ENCODE results near the gene OR13C5. TPM values are rescaled to one million over a fixed set of nuclear protein-coding genes. Genes with fewer than 3 reads are reported as not detected.
"Not testable (repeated sequence)": the region's sequence is repeated elsewhere in the genome, so short reads cannot be mapped to it uniquely, and the experiment has no call there.

The OR13C5 gene
- not detected in 2 replicates for total RNA-seq

- not testable (repeated sequence) for DNase-seq (ENCODE audit: extremely low read depth, low read depth, low spot score)
Observed at GRCh38 chr9:104599313-104599712, at the start of gene OR13C5. OR13C5 (minus strand) TSS chr9:104599413; CDS start chr9:104599413, 0 bp downstream.

GRCh38 chr9:104635456-104635855, 36.2 kb upstream of the OR13C5 start:
- DNase-seq (ENCODE audit: extremely low read depth, low read depth, low spot score), result no peak

GRCh38 chr9:104633976-104634520, 34.8 kb upstream of the OR13C5 start:
- DNase-seq (ENCODE audit: extremely low read depth, low read depth, low spot score), result no peak

- not testable (repeated sequence) for DNase-seq (ENCODE audit: extremely low read depth, low read depth, low spot score)
Observed at GRCh38 chr9:104625964-104626363, 26.8 kb upstream of the OR13C5 start.

- DNase-seq (ENCODE audit: extremely low read depth, low read depth, low spot score), result no peak
Observed at GRCh38 chr9:104618104-104618503, 18.9 kb upstream of the OR13C5 start, which contains the start of gene OR13C9. OR13C9 (minus strand) TSS chr9:104618204; CDS start chr9:104618204, 0 bp downstream.

GRCh38 chr9:104617418-104617817, 18.2 kb upstream of the OR13C5 start:
- DNase-seq (ENCODE audit: extremely low read depth, low read depth, low spot score), result no peak

- no peak for DNase-seq (ENCODE audit: extremely low read depth, low read depth, low spot score)
Observed at GRCh38 chr9:104611213-104611612, 12.0 kb upstream of the OR13C5 start.

GRCh38 chr9:104608336-104608735, 9.1 kb upstream of the OR13C5 start:
- no peak for DNase-seq (ENCODE audit: extremely low read depth, low read depth, low spot score)

GRCh38 chr9:104606152-104606551, 6.9 kb upstream of the OR13C5 start:
- DNase-seq (ENCODE audit: extremely low read depth, low read depth, low spot score), result no peak

- not testable (repeated sequence) for DNase-seq (ENCODE audit: extremely low read depth, low read depth, low spot score)
Observed at GRCh38 chr9:104605527-104605926, 6.3 kb upstream of the OR13C5 start, which contains the start of gene OR13C2. OR13C2 (minus strand) TSS chr9:104605627; CDS start chr9:104605627, 0 bp downstream.

GRCh38 chr9:104604801-104605200, 5.6 kb upstream of the OR13C5 start:
- no peak for DNase-seq (ENCODE audit: extremely low read depth, low read depth, low spot score)

GRCh38 chr9:104598749-104599148, 464 bp downstream of the OR13C5 start:
- DNase-seq (ENCODE audit: extremely low read depth, low read depth, low spot score), result not testable (repeated sequence)

- no peak for DNase-seq (ENCODE audit: extremely low read depth, low read depth, low spot score)
Observed at GRCh38 chr9:104589626-104590025, 9.6 kb downstream of the OR13C5 start.

- DNase-seq (ENCODE audit: extremely low read depth, low read depth, low spot score), result no peak
Observed at GRCh38 chr9:104586496-104587180, 12.6 kb downstream of the OR13C5 start.

- no peak for DNase-seq (ENCODE audit: extremely low read depth, low read depth, low spot score)
Observed at GRCh38 chr9:104580562-104580961, 18.7 kb downstream of the OR13C5 start.

GRCh38 chr9:104577263-104577662, 21.9 kb downstream of the OR13C5 start:
- DNase-seq (ENCODE audit: extremely low read depth, low read depth, low spot score), result no peak

GRCh38 chr9:104575456-104575855, 23.8 kb downstream of the OR13C5 start:
- no peak for DNase-seq (ENCODE audit: extremely low read depth, low read depth, low spot score)

GRCh38 chr9:104572612-104573011, 26.6 kb downstream of the OR13C5 start:
- no peak for DNase-seq (ENCODE audit: extremely low read depth, low read depth, low spot score)

- no peak for DNase-seq (ENCODE audit: extremely low read depth, low read depth, low spot score)
Observed at GRCh38 chr9:104568868-104569267, 30.3 kb downstream of the OR13C5 start, which contains the start of gene OR13C8. OR13C8 (plus strand) TSS chr9:104569168; CDS start chr9:104569168, 0 bp downstream.

GRCh38 chr9:104564358-104564757, 34.9 kb downstream of the OR13C5 start:
- no peak for DNase-seq (ENCODE audit: extremely low read depth, low read depth, low spot score)

GRCh38 chr9:104556830-104557634, 42.2 kb downstream of the OR13C5 start:
- no peak for DNase-seq (ENCODE audit: extremely low read depth, low read depth, low spot score)
